ENCODE results near the gene RRBP1.

DNA sequence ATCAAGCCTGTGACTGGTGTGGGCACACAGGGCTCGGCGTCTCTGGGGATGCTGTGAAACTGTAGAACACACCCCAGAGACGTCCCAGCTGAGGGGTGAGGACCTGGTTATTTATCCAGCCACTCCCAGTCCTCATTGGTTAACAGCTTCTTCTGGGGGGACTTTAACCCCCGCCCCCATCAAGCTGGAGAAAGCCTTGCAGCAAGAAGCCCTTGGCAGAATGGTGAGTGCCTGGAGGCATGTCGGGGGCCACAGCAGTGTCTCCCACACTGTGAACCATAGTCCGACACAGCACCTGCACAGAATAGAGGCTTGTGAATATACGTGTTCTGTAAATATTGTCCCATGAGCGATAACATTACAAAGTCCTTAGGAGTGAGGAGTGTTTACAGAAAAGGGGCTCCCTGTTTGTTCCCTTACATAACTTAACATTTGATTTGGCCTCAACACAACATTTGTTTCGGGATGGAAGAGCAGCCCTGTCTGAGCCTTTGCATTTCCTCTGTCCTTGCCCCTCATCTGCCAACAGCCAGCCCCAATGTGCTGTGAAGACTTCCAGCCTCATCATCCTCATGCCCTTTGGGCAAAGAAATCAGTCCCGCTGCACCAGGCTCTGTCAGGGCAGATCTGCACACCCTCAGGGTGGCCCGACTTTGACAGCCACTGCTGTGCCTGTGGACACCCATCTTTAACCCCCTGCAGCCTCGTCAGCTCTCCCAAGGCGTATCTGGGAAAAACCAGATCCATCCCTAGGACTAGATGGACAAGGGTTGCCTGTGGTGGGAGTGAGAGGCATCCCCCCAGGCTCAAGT lies 2.2 kb upstream of the RRBP1 start:
- no peak for TF ChIP-seq POLR2A (IDR thresholded peaks at IDR 0.05)
- TF ChIP-seq, protein P1, sequence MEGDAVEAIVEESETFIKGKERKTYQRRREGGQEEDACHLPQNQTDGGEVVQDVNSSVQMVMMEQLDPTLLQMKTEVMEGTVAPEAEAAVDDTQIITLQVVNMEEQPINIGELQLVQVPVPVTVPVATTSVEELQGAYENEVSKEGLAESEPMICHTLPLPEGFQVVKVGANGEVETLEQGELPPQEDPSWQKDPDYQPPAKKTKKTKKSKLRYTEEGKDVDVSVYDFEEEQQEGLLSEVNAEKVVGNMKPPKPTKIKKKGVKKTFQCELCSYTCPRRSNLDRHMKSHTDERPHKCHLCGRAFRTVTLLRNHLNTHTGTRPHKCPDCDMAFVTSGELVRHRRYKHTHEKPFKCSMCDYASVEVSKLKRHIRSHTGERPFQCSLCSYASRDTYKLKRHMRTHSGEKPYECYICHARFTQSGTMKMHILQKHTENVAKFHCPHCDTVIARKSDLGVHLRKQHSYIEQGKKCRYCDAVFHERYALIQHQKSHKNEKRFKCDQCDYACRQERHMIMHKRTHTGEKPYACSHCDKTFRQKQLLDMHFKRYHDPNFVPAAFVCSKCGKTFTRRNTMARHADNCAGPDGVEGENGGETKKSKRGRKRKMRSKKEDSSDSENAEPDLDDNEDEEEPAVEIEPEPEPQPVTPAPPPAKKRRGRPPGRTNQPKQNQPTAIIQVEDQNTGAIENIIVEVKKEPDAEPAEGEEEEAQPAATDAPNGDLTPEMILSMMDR (IDR thresholded peaks at IDR 0.05): no peak
- no peak for TF ChIP-seq POLR2AphosphoS5 (IDR thresholded peaks at IDR 0.05; ENCODE audit: insufficient read depth in 1 of 2, low read depth in 1 of 2)

Measured in vagina (tissue), 2 donors.